GM11168 (cell line): ENCODE results near the gene CROT.

Experiments used
- in situ Hi-C: fragments of 300-500 bp; cut with MboI; formaldehyde crosslinking; loops from one replicate; pipeline ENCODE4 v1.12.0; 2022; ENCODE audit warnings: low sequenced_read_pairs; ENCODE audit not compliant: unreplicated experiment

The CROT gene

GRCh38 chr7:87345166-87345927 lies at the start of gene CROT:
CROT (plus strand) TSS chr7:87345664; CDS start chr7:87349069, 3,405 bp downstream.
- in situ Hi-C loops: no loop called here

GRCh38 chr7:87300756-87301155 lies 44.7 kb upstream of the CROT start:
- in situ Hi-C loops: no loop called here

- in situ Hi-C loops: loop anchor here (10.0 kb wide), 1 partner anchor 254 kb away; no protein-coding TSS in a partner anchor
These were observed 34.6 kb upstream of the CROT start for GRCh38 chr7:87310790-87311419.

GRCh38 chr7:87312215-87312865 lies 33.1 kb upstream of the CROT start:
- in situ Hi-C loops: loop anchor here (10.0 kb wide), 1 partner anchor 252 kb away; no protein-coding TSS in a partner anchor

GRCh38 chr7:87316097-87316700 lies 29.3 kb upstream of the CROT start:
- in situ Hi-C loops: loop anchor here (5.0 to 10.0 kb wide), 2 partner anchors 96 to 249 kb away; no protein-coding TSS in a partner anchor

GRCh38 chr7:87316846-87317552 lies 28.5 kb upstream of the CROT start:
- in situ Hi-C loops: loop anchor here (5.0 to 10.0 kb wide), 2 partner anchors 95 to 248 kb away; no protein-coding TSS in a partner anchor

GRCh38 chr7:87317691-87318245 lies 27.7 kb upstream of the CROT start:
- in situ Hi-C loops: loop anchor here (5.0 to 10.0 kb wide), 2 partner anchors 95 to 247 kb away; no protein-coding TSS in a partner anchor

- in situ Hi-C loops: loop anchor here (5.0 to 10.0 kb wide), 2 partner anchors 94 to 246 kb away; no protein-coding TSS in a partner anchor
These were observed 26.7 kb upstream of the CROT start for GRCh38 chr7:87318741-87319140.

GRCh38 chr7:87319154-87319581 lies 26.3 kb upstream of the CROT start:
- in situ Hi-C loops: loop anchor here (5.0 to 10.0 kb wide), 2 partner anchors 93 to 246 kb away; no protein-coding TSS in a partner anchor

GRCh38 chr7:87322912-87323311 lies 22.6 kb upstream of the CROT start:
- in situ Hi-C loops: no loop called here

GRCh38 chr7:87325576-87326370 lies 19.7 kb upstream of the CROT start:
- in situ Hi-C loops: no loop called here

GRCh38 chr7:87328281-87328680 lies 17.2 kb upstream of the CROT start:
- in situ Hi-C loops: no loop called here

GRCh38 chr7:87330316-87330715 lies 15.1 kb upstream of the CROT start:
- in situ Hi-C loops: no loop called here

GRCh38 chr7:87330942-87331341 lies 14.5 kb upstream of the CROT start:
- in situ Hi-C loops: no loop called here

- in situ Hi-C loops: no loop called here
These were observed 13.7 kb upstream of the CROT start for GRCh38 chr7:87331687-87332252.

GRCh38 chr7:87332321-87332720 lies 13.1 kb upstream of the CROT start:
- in situ Hi-C loops: no loop called here

- in situ Hi-C loops: no loop called here
These were observed 9.3 kb upstream of the CROT start for GRCh38 chr7:87336136-87336535.

GRCh38 chr7:87337331-87337730 lies 8.1 kb upstream of the CROT start:
- in situ Hi-C loops: no loop called here
